ENCODE results near the gene RABGAP1L. TPM values are rescaled to one million over a fixed set of nuclear protein-coding genes. Genes with fewer than 3 reads are reported as not detected.

RABGAP1L gene
- total and polyA plus RNA-seq, 2 experiments from 2014 or later = 9.2 to 21.4 TPM

DNA sequence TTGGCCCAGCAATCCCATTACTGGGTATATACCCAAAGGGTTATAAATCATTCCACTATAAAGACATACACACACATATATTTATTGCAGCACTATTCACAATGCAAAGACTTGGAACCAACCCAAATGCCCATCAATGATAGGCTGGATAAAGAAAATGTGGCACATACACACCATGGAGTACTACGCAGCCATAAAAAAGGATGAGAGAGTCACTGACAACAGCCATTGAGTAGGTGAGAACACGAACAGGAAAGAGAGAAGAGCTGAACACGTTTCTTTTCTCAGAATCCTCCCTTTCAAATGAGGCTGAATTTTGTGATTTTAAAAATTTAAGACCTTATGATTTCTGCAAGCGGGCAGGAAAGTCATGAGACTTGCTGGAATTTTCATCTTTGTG, 10.1 kb upstream of the RABGAP1L start:
- no peak overlapping the region for H3K4me3 ChIP-seq
- no peak for DNase-seq (ENCODE audit: low read depth in 1 of 2, low spot score in 1 of 2)
- no peaks in the 10 kb centered on the region for H3K4me1 ChIP-seq (ENCODE audit: low read depth)
- H3K9me3 ChIP-seq (ENCODE audit: low read depth) = no peaks in the 10 kb centered on the region
- no peaks in the 10 kb centered on the region for H3K27me3 ChIP-seq
- TF ChIP-seq, protein P1, sequence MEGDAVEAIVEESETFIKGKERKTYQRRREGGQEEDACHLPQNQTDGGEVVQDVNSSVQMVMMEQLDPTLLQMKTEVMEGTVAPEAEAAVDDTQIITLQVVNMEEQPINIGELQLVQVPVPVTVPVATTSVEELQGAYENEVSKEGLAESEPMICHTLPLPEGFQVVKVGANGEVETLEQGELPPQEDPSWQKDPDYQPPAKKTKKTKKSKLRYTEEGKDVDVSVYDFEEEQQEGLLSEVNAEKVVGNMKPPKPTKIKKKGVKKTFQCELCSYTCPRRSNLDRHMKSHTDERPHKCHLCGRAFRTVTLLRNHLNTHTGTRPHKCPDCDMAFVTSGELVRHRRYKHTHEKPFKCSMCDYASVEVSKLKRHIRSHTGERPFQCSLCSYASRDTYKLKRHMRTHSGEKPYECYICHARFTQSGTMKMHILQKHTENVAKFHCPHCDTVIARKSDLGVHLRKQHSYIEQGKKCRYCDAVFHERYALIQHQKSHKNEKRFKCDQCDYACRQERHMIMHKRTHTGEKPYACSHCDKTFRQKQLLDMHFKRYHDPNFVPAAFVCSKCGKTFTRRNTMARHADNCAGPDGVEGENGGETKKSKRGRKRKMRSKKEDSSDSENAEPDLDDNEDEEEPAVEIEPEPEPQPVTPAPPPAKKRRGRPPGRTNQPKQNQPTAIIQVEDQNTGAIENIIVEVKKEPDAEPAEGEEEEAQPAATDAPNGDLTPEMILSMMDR (IDR thresholded peaks at IDR 0.05; ENCODE audit: low read depth, low read length) = no peak
- no peaks in the 10 kb centered on the region for H3K36me3 ChIP-seq
- H3K27ac ChIP-seq = no peak overlapping the region

DNA sequence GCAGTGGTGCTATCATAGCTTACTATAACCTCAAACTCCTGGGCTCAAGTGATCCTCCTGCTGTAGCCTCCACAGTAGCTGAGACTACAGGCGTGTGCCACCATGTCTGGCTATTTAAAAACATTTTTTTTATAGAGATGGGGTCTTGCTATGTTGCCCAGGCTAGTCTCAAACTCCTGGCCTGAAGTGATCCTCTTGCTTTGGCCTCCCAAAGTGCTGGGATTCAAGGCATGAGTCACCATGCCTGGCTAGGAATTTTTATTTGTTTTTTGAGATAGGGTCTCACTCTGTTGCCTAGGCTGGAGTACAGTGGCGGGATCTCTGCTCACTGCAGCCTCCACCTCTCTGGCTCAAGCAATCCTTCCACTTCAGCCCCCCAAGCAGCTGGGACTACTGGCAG, 8.8 kb upstream of the RABGAP1L start:
- Histone ChIP-seq H3K4me1 (ENCODE audit: low read depth) (no peaks in the 10 kb centered on the region), H3K27me3 (no peaks in the 10 kb centered on the region), H3K4me3 (no peak overlapping the region), H3K27ac (no peak overlapping the region), H3K9me3 (ENCODE audit: low read depth) (no peaks in the 10 kb centered on the region), H3K36me3 (no peaks in the 10 kb centered on the region)
- DNase-seq (ENCODE audit: low read depth in 1 of 2, low spot score in 1 of 2) = no peak
- TF ChIP-seq, protein P1 (IDR thresholded peaks at IDR 0.05; ENCODE audit: low read depth, low read length) = no peak

DNA sequence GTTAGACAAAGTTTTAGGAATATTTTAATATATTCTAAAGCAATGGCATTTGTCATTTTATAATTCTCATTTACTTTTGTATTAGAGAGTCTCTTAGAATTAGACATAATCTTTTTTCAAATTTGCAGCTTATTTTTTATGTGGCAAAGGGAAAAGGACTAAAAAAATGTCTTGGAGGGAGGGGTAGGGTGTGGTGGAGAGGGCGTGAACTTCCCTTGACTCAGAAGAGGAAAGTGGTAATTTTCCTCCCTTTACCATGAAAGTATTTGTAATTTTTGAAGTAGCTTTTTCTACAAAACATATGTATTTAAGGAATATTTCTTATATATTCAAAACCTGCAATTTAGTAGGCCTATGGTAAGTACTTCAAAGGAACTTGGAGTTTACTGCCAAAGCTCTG, 6.9 kb upstream of the RABGAP1L start:
- Histone ChIP-seq H3K36me3 (no peaks in the 10 kb centered on the region), H3K4me1 (ENCODE audit: low read depth) (peaks cover 1% of the 10 kb centered on the region), H3K9me3 (ENCODE audit: low read depth) (no peaks in the 10 kb centered on the region), H3K4me3 (no peak overlapping the region), H3K27ac (no peak overlapping the region), H3K27me3 (no peaks in the 10 kb centered on the region)
- DNase-seq (ENCODE audit: low read depth in 1 of 2, low spot score in 1 of 2) = no peak
- TF ChIP-seq, protein P1 (IDR thresholded peaks at IDR 0.05; ENCODE audit: low read depth, low read length) = no peak

DNA sequence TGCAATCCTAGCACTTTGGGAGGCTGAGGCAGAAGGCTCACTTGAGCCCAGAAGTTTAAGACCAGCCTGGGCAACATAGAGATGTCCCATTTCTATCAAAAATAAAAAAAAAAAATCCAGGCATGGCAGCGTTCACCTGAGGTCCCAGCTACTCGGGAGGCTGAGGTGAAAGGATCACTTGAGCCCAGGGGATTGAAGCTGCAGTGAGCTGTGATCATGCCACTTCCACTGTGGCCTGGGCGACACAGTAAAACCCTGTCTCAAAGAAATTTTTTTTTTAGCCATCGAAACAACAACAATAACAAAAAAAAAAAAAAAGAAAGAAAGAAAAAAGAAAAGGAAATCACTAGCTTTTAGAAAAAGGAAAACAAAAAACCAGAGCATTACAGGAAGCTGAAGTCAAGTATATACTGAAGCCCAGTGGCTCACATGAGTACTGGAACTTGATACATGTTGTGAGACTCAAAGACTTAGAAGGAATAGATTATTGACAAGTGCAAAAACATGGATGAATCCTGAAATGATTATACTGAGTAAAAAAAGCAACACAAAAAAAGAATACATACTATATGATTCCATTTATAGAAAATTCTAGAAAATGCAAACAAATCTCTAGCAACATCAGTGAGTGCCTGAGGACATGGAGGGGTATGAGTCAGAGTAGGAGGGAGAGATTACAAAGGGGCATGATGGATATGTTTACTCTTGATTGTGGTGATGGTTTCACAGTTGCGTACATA, 6.1 kb upstream of the RABGAP1L start:
- Histone ChIP-seq H3K27me3 (no peaks in the 10 kb centered on the region), H3K9me3 (ENCODE audit: low read depth) (no peaks in the 10 kb centered on the region), H3K36me3 (no peaks in the 10 kb centered on the region), H3K27ac (no peak overlapping the region), H3K4me1 (ENCODE audit: low read depth) (peaks cover 6% of the 10 kb centered on the region), H3K4me3 (no peak overlapping the region)
- TF ChIP-seq, protein P1 (IDR thresholded peaks at IDR 0.05; ENCODE audit: low read depth, low read length) = no peak
- no peak for DNase-seq (ENCODE audit: low read depth in 1 of 2, low spot score in 1 of 2)

DNA sequence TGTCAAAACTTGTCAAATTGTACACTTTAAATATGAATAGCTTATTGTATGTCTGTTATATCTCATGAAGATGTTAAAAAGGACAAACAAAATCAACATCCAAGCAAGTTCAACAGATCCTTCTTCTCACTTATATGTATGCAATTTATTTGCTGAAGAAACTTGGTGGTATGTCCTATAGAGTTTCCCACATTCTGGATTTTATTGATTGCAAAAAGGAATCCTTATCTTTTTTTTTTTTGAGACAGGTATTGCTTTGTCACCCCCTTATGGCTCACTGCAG, 5.6 kb upstream of the RABGAP1L start:
- Histone ChIP-seq H3K27me3 (no peaks in the 10 kb centered on the region), H3K4me1 (ENCODE audit: low read depth) (peaks cover 6% of the 10 kb centered on the region), H3K36me3 (no peaks in the 10 kb centered on the region), H3K4me3 (no peak overlapping the region), H3K27ac (no peak overlapping the region), H3K9me3 (ENCODE audit: low read depth) (no peaks in the 10 kb centered on the region)
- no peak for DNase-seq (ENCODE audit: low read depth in 1 of 2, low spot score in 1 of 2)
- TF ChIP-seq, protein P1 (IDR thresholded peaks at IDR 0.05; ENCODE audit: low read depth, low read length) = no peak

Data from cardiac muscle cell (in vitro differentiated cells and primary cell).